ENCODE measurements around the gene UNC5C.

UNC5C gene

GRCh38 chr4:95426455-95426854 lies 122.3 kb downstream of the UNC5C start:
- H3K4me3 ChIP-seq, result no peak overlapping the region
- no peak overlapping the region for H3K27ac ChIP-seq
- H3K36me3 ChIP-seq, result no peaks in the 10 kb centered on the region
- intact Hi-C loops (cut with DNase I; ENCODE audit: low total_unique reads), result no loop called here
- no peak for DNase-seq
- H3K4me1 ChIP-seq, result peaks cover 0 to 4% (median 1%) of the 10 kb centered on the region in 4 donors
- H3K27me3 ChIP-seq, result no peaks in the 10 kb centered on the region
- no peak for TF ChIP-seq CTCF (IDR thresholded peaks at IDR 0.05)
- no peaks in the 10 kb centered on the region for H3K9me3 ChIP-seq

GRCh38 chr4:95422436-95422835 lies 126.3 kb downstream of the UNC5C start:
- no peak for DNase-seq
- Histone ChIP-seq H3K27me3 (no peaks in the 10 kb centered on the region), H3K27ac (no peak overlapping the region), H3K36me3 (no peaks in the 10 kb centered on the region), H3K4me1 (peaks cover 0 to 5% (median 0%) of the 10 kb centered on the region in 4 donors), H3K9me3 (no peaks in the 10 kb centered on the region), H3K4me3 (no peak overlapping the region)
- intact Hi-C loops (cut with DNase I; ENCODE audit: low total_unique reads), result no loop called here
- TF ChIP-seq CTCF (IDR thresholded peaks at IDR 0.05), result no peak

- H3K27me3 ChIP-seq, result no peaks in the 10 kb centered on the region
- H3K36me3 ChIP-seq, result no peaks in the 10 kb centered on the region
- H3K27ac ChIP-seq, result no peak overlapping the region
- intact Hi-C loops (cut with DNase I; ENCODE audit: low total_unique reads), result no loop called here
- DNase-seq, result no peak
- no peaks in the 10 kb centered on the region for H3K9me3 ChIP-seq
- no peak for TF ChIP-seq CTCF (IDR thresholded peaks at IDR 0.05)
- peaks cover 0 to 8% (median 1%) of the 10 kb centered on the region in 4 donors for H3K4me1 ChIP-seq
- no peak overlapping the region for H3K4me3 ChIP-seq
These were observed 126.9 kb downstream of the UNC5C start for GRCh38 chr4:95421869-95422268.

- no peak overlapping the region for H3K27ac ChIP-seq
- intact Hi-C loops (cut with DNase I; ENCODE audit: low total_unique reads), result no loop called here
- TF ChIP-seq CTCF (IDR thresholded peaks at IDR 0.05), result no peak
- H3K4me3 ChIP-seq, result no peak overlapping the region
- DNase-seq, result no peak
- no peaks in the 10 kb centered on the region for H3K9me3 ChIP-seq
- H3K36me3 ChIP-seq, result no peaks in the 10 kb centered on the region
- no peaks in the 10 kb centered on the region for H3K27me3 ChIP-seq
- H3K4me1 ChIP-seq, result peaks cover 0 to 28% (median 3%) of the 10 kb centered on the region in 4 donors
These were observed 131.2 kb downstream of the UNC5C start for GRCh38 chr4:95417531-95417930.

GRCh38 chr4:95415346-95415771 lies 133.4 kb downstream of the UNC5C start:
- TF ChIP-seq CTCF (IDR thresholded peaks at IDR 0.05), result no peak
- Histone ChIP-seq H3K4me3 (no peak overlapping the region), H3K4me1 (peaks cover 0 to 28% (median 3%) of the 10 kb centered on the region in 4 donors), H3K27ac (no peak overlapping the region), H3K27me3 (no peaks in the 10 kb centered on the region), H3K36me3 (no peaks in the 10 kb centered on the region), H3K9me3 (no peaks in the 10 kb centered on the region)
- no peak for DNase-seq
- intact Hi-C loops (cut with DNase I; ENCODE audit: low total_unique reads), result no loop called here
